Activated naive CD4-positive, alpha-beta T cell treated with anti-CD3 and anti-CD28 coated beads for 36 hours (primary cell): ENCODE measurements around the gene ITPKC. TPM values are rescaled to one million over a fixed set of nuclear protein-coding genes. Genes with fewer than 3 reads are reported as not detected.
"Not testable (repeated sequence)": the region's sequence is repeated elsewhere in the genome, so short reads cannot be mapped to it uniquely, and the experiment has no call there.

Experiments
- CTCF ChIA-PET: fragments of 350-600 bp; sonication (Branson Sonifier 250); formaldehyde crosslinking; loops from one replicate; lab custom pipeline; 2021; ENCODE audit warnings: antibody characterized with exemption; lab: Charles Lee
- DNase-seq: peaks from one replicate; pipeline ENCODE4 v3.0.0-alpha.2; 2020
- H3K27ac Mint-ChIP-seq: one replicate; pipeline ENCODE4 v1.8.0; 2021; ENCODE audit warnings: mild to moderate bottlenecking, mixed read lengths
- H3K27me3 Mint-ChIP-seq: one replicate; pipeline ENCODE4 v1.8.0; 2021; ENCODE audit warnings: low read depth, mixed read lengths
- H3K36me3 Mint-ChIP-seq: one replicate; pipeline ENCODE4 v1.8.0; 2021; ENCODE audit warnings: low read depth, mixed read lengths
- H3K4me1 Mint-ChIP-seq: one replicate; pipeline ENCODE4 v1.8.0; 2021; ENCODE audit warnings: low read depth, mixed read lengths
- H3K4me3 Mint-ChIP-seq: one replicate; pipeline ENCODE4 v1.8.0; 2021; ENCODE audit warnings: mild to moderate bottlenecking, moderate library complexity, mixed read lengths
- H3K9me3 Mint-ChIP-seq: one replicate; pipeline ENCODE4 v1.8.0; 2021; ENCODE audit warnings: mixed read lengths
- intact Hi-C: fragments of 100-400 bp; cut with micrococcal nuclease; formaldehyde crosslinking; loops from one replicate; pipeline ENCODE4 v1.15.1; 2023
- total RNA-seq, 2 experiments: library from RNA; stranded (reverse); gene quantifications; one replicate each; pipeline ENCODE4 v1.2.3, GENCODE V29; 2021

The ITPKC gene
- total RNA-seq, 2 experiments from 2014 or later: 4.4 to 4.7 TPM

- Mint-ChIP-seq H3K4me3 (peak overlapping the region; percentile 85), H3K9me3 (no peaks in the 10 kb centered on the region), H3K27me3 (no peaks in the 10 kb centered on the region), H3K4me1 (peaks cover 39% of the 10 kb centered on the region), H3K36me3 (peaks cover 6% of the 10 kb centered on the region), H3K27ac (peak overlapping the region; percentile 91)
- no peak for DNase-seq
- CTCF ChIA-PET: interaction anchor here (0.6 to 3.4 kb wide), 7 partner anchors 20 to 302 kb away, joined by 3 to 27 read pairs (median 4); partner anchors contain the start of gene EGLN2
- intact Hi-C loops: loop anchor here (1.0 kb wide), 7 partner anchors 14 to 485 kb away; partner anchors contain the start of gene ACTMAP
These were observed 61.9 kb downstream of the ITPKC start for GRCh38 chr19:40778706-40779284.

- Mint-ChIP-seq H3K4me3 (no peak overlapping the region), H3K27ac (peak overlapping the region; percentile 72), H3K27me3 (no peaks in the 10 kb centered on the region), H3K4me1 (peaks cover 37% of the 10 kb centered on the region), H3K9me3 (no peaks in the 10 kb centered on the region), H3K36me3 (peaks cover 6% of the 10 kb centered on the region)
- intact Hi-C loops: no loop called here
- DNase-seq: no peak
- CTCF ChIA-PET: no interaction called here
These were observed 63.7 kb downstream of the ITPKC start for GRCh38 chr19:40780582-40780981.

- no peak for DNase-seq
- Mint-ChIP-seq H3K9me3 (no peaks in the 10 kb centered on the region), H3K4me1 (peaks cover 38% of the 10 kb centered on the region), H3K27ac (no peak overlapping the region), H3K36me3 (peaks cover 6% of the 10 kb centered on the region), H3K4me3 (no peak overlapping the region), H3K27me3 (no peaks in the 10 kb centered on the region)
- intact Hi-C loops: no loop called here
- CTCF ChIA-PET: no interaction called here
These were observed 64.2 kb downstream of the ITPKC start for GRCh38 chr19:40781140-40781539.

GRCh38 chr19:40783711-40784110 is 66.8 kb downstream of the ITPKC start:
- CTCF ChIA-PET: no interaction called here
- H3K27ac Mint-ChIP-seq: no peak overlapping the region
- no peak overlapping the region for H3K4me3 Mint-ChIP-seq
- DNase-seq: no peak
- H3K27me3 Mint-ChIP-seq: no peaks in the 10 kb centered on the region
- no peaks in the 10 kb centered on the region for H3K9me3 Mint-ChIP-seq
- intact Hi-C loops: no loop called here
- peaks cover 6% of the 10 kb centered on the region for H3K36me3 Mint-ChIP-seq
- H3K4me1 Mint-ChIP-seq: peaks cover 25% of the 10 kb centered on the region

- H3K4me3 Mint-ChIP-seq, CTCF ChIA-PET, H3K9me3 Mint-ChIP-seq, H3K36me3 Mint-ChIP-seq, DNase-seq, H3K27ac Mint-ChIP-seq, intact Hi-C loops, H3K27me3 Mint-ChIP-seq: not testable (repeated sequence)
- peaks cover 20% of the 10 kb centered on the region for H3K4me1 Mint-ChIP-seq
These were observed 67.2 kb downstream of the ITPKC start for GRCh38 chr19:40784146-40784545.

GRCh38 chr19:40785526-40785925 is 68.6 kb downstream of the ITPKC start:
- no peaks in the 10 kb centered on the region for H3K9me3 Mint-ChIP-seq
- no peaks in the 10 kb centered on the region for H3K27me3 Mint-ChIP-seq
- intact Hi-C loops: no loop called here
- no peak overlapping the region for H3K4me3 Mint-ChIP-seq
- peaks cover 13% of the 10 kb centered on the region for H3K36me3 Mint-ChIP-seq
- H3K27ac Mint-ChIP-seq: no peak overlapping the region
- H3K4me1 Mint-ChIP-seq: peaks cover 9% of the 10 kb centered on the region
- CTCF ChIA-PET: no interaction called here
- DNase-seq: no peak

- intact Hi-C loops: no loop called here
- no peaks in the 10 kb centered on the region for H3K9me3 Mint-ChIP-seq
- no peak for DNase-seq
- CTCF ChIA-PET: interaction anchor here (0.6 kb wide), 1 partner anchor 20 kb away, joined by 3 read pairs; no protein-coding TSS in a partner anchor
- H3K27me3 Mint-ChIP-seq: no peaks in the 10 kb centered on the region
- no peak overlapping the region for H3K4me3 Mint-ChIP-seq
- H3K36me3 Mint-ChIP-seq: peaks cover 8% of the 10 kb centered on the region
- peaks cover 5% of the 10 kb centered on the region for H3K4me1 Mint-ChIP-seq
- peak overlapping the region; percentile 19 for H3K27ac Mint-ChIP-seq
These were observed 69.4 kb downstream of the ITPKC start for GRCh38 chr19:40786060-40787037.

Other genes with a start within 250 kb of the ITPKC start
- 10 to 100 TPM; 90.1 to 99.4 TPM for gene SHKBP1, start 140.2 kb upstream of the ITPKC start, total RNA-seq
- gene LTBP4, start 115.7 kb upstream of the ITPKC start, total RNA-seq: 100 to 1,000 TPM; 147 to 153 TPM
- 1 to 10 TPM; 6.2 to 9.2 TPM for gene NUMBL, start 26.5 kb upstream of the ITPKC start, total RNA-seq
- gene COQ8B, start 226 bp upstream of the ITPKC start, total RNA-seq: 10 to 100 TPM; 19.8 to 21.3 TPM
- gene ACTMAP, start 33.4 kb downstream of the ITPKC start, total RNA-seq: 10 to 100 TPM; 23.0 to 25.0 TPM
- gene SNRPA, start 34.1 kb downstream of the ITPKC start, total RNA-seq: 100 to 1,000 TPM; 264 to 312 TPM
- gene MIA, start 58.4 kb downstream of the ITPKC start, total RNA-seq: not detected
- gene RAB4B, start 61.1 kb downstream of the ITPKC start, total RNA-seq: 10 to 100 TPM; 40.0 to 40.3 TPM
- 10 to 100 TPM; 80.0 to 83.7 TPM for gene EGLN2, start 82.1 kb downstream of the ITPKC start, total RNA-seq
- not detected for gene CYP2A6, start 133.3 kb downstream of the ITPKC start, total RNA-seq
- gene CYP2A7, start 165.1 kb downstream of the ITPKC start, total RNA-seq: not detected